Adrenal gland (tissue), 12 donors: Measurements from ENCODE around the gene AGAP1. TPM values are rescaled to one million over a fixed set of nuclear protein-coding genes. Genes with fewer than 3 reads are reported as not detected.
"Not testable (repeated sequence)": the region's sequence is repeated elsewhere in the genome, so short reads cannot be mapped to it uniquely, and the experiment has no call there.

ENCODE experiments used
- DNase-seq, 7 donors: peaks; one replicate each; pipeline ENCODE4 v3.0.0-alpha.2; 2019 to 2020
- H3K27ac ChIP-seq, 5 donors: fragments of 200-600 bp; sonication (generic) in 4 of 5; 1 replicate in 3 of 5; 2 replicates in 2 of 5; pipeline versions ENCODE4 v1.5.1 to v1.8.0; 2016 to 2020; ENCODE audit warnings: mild to moderate bottlenecking in 1 of 5
- H3K27me3 ChIP-seq: fragments of 200-600 bp; 2 replicates; pipeline ENCODE4 v1.8.0; 2021
- H3K36me3 ChIP-seq, 2 donors: fragments of 200-600 bp; replicated peaks in 1 of 2; 1 replicate in 1 of 2; 2 replicates in 1 of 2; pipeline versions ENCODE4 v1.5.1 to v1.8.0; 2018 to 2022
- H3K4me1 ChIP-seq, 2 donors: fragments of 200-600 bp; replicated peaks in 1 of 2; 1 replicate in 1 of 2; 2 replicates in 1 of 2; pipeline versions ENCODE4 v1.5.1 to v1.8.0; 2018 to 2021
- H3K4me3 ChIP-seq, 4 donors: fragments of 200-600 bp; sonication (generic) in 3 of 4; one replicate each; pipeline ENCODE4 v1.5.1; 2016 to 2018
- H3K9me3 ChIP-seq, 3 donors: fragments of 200-600 bp; sonication (generic) in 1 of 3; replicated peaks in 1 of 3; 1 replicate in 2 of 3; 2 replicates in 1 of 3; pipeline versions ENCODE4 v1.5.1 to v1.8.0; 2016 to 2021
- CTCF ChIP-seq, 6 experiments: fragments of 450-650 bp in 4 of 6; fragments of 200-600 bp in 2 of 6; sonication (generic) in 1 of 6; IDR thresholded peaks; 1 replicate in 5 of 6; 2 replicates in 1 of 6; pipeline versions ENCODE4 v1.5.1 to v1.8.0; 2016 to 2021; ENCODE audit warnings: antibody characterized with exemption in 6 of 6, mild to moderate bottlenecking in 2 of 6, moderate library complexity in 1 of 6
- POLR2A ChIP-seq, 2 donors: fragments of 450-650 bp; IDR thresholded peaks; one replicate each; pipeline ENCODE4 v1.6.1; 2017; ENCODE audit warnings: antibody characterized with exemption in 2 of 2, mild to moderate bottlenecking in 2 of 2, moderate library complexity in 1 of 2
- WGBS, 4 donors: extraction: QIAGEN DNeasy Blood & Tissue Kit in 2 of 4; methylation state at CpG; one replicate each; pipeline versions ENCODE4 v1.1.5 to v1.1.7; 2013 to 2017; 5-methylcytosine and 5-hydroxymethylcytosine counted together
- intact Hi-C, 2 donors: fragments of 100-400 bp; cut with DNase I; formaldehyde crosslinking; loops; one replicate each; pipeline versions ENCODE4 v1.14.1 to v1.15.0; 2022 to 2023
- polyA plus RNA-seq, 3 donors: library from polyadenylated mRNA; stranded (reverse); fragments of 200-250 nt in 2 of 3; fragments of 350-450 nt in 1 of 3; fragmentation: Illumina TruSeq in 1 of 3; extraction: RNeasy Lipid Tissue Mini Kit (QIAGEN cat#74804) in 1 of 3; gene quantifications; one replicate each; pipeline ENCODE4 v1.2.3, GENCODE V29; 2013 to 2014
- total RNA-seq, 9 donors: library from RNA; depleted of rRNA in 4 of 9; stranded (reverse); fragments of >200 nt in 4 of 9; fragments of 120-200 nt in 1 of 9; fragmentation: NEBNext Ultra II Directional in 1 of 9; extraction: Animal tissue kit (Norgen Biotek cat#: 25700) in 1 of 9; gene quantifications; one replicate each; pipeline versions ENCODE4 v1.1.0 to v1.2.4, GENCODE V29; 2013 to 2023
- donor health status: healthy with polysubstance abuse.
- donor health status: Bipolar disorder and iron deficiency.
- donor health status: DM: yes; HTN: yes; CAD: no.
- donor health status: DM: no; HTN: no; CAD: no.
- donor health status: DM: no; HTN: no; CAD: no.
- donor health status: DM: yes; HTN: yes; CAD: no.

Gene AGAP1
- total and polyA plus RNA-seq, 12 donors, result 5.3 to 29.6 (median 17.7) TPM

- WGBS, 4 donors, result 85 to 100% (median 91%) methylated on average over 4 of the region's 4 CpGs
- TF ChIP-seq POLR2A (IDR thresholded peaks at IDR 0.05) (no peak), CTCF (IDR thresholded peaks at IDR 0.05) (no peak)
- Histone ChIP-seq H3K36me3 (no peaks in the 10 kb centered on the region), H3K4me3 (no peak overlapping the region), H3K9me3 (no peaks in the 10 kb centered on the region), H3K27me3 (no peaks in the 10 kb centered on the region), H3K4me1 (no peaks in the 10 kb centered on the region), H3K27ac (no peak overlapping the region)
- DNase-seq, result no peak
- intact Hi-C loops, result no loop called here
These were observed 563.5 kb downstream of the AGAP1 start for GRCh38 chr2:236057375-236057774.

- DNase-seq, result no peak
- Histone ChIP-seq H3K4me1 (no peaks in the 10 kb centered on the region), H3K9me3 (no peaks in the 10 kb centered on the region), H3K27me3 (no peaks in the 10 kb centered on the region), H3K36me3 (no peaks in the 10 kb centered on the region), H3K4me3 (no peak overlapping the region), H3K27ac (no peak overlapping the region)
- intact Hi-C loops, result no loop called here
- 56 to 66% (median 63%) methylated on average over 8 to 9 of the region's 9 CpGs for WGBS, 4 donors
- TF ChIP-seq CTCF (IDR thresholded peaks at IDR 0.05) (no peak), POLR2A (IDR thresholded peaks at IDR 0.05) (no peak)
These were observed 567.7 kb downstream of the AGAP1 start for GRCh38 chr2:236061497-236061896.

GRCh38 chr2:236061899-236062298 is 568.1 kb downstream of the AGAP1 start:
- 86 to 93% (median 89%) methylated on average over 12 of the region's 12 CpGs for WGBS, 4 donors
- Histone ChIP-seq H3K9me3 (no peaks in the 10 kb centered on the region), H3K36me3 (no peaks in the 10 kb centered on the region), H3K4me1 (no peaks in the 10 kb centered on the region), H3K27ac (no peak overlapping the region), H3K27me3 (no peaks in the 10 kb centered on the region), H3K4me3 (no peak overlapping the region)
- TF ChIP-seq POLR2A (IDR thresholded peaks at IDR 0.05) (no peak), CTCF (IDR thresholded peaks at IDR 0.05) (no peak)
- intact Hi-C loops, result no loop called here
- DNase-seq, result no peak

GRCh38 chr2:236062806-236063205 is 569.0 kb downstream of the AGAP1 start:
- DNase-seq, H3K4me3 ChIP-seq, H3K9me3 ChIP-seq, H3K4me1 ChIP-seq, H3K27ac ChIP-seq, H3K36me3 ChIP-seq, intact Hi-C loops, H3K27me3 ChIP-seq: not testable (repeated sequence)
- 95 to 98% (median 96%) methylated on average over 4 to 5 of the region's 5 CpGs for WGBS, 4 donors

GRCh38 chr2:236063994-236064393 is 570.2 kb downstream of the AGAP1 start:
- H3K36me3 ChIP-seq, result no peaks in the 10 kb centered on the region
- no peak overlapping the region for H3K27ac ChIP-seq
- no peak for DNase-seq
- 90 to 94% (median 91%) methylated on average over 7 of the region's 7 CpGs for WGBS, 4 donors
- no peaks in the 10 kb centered on the region for H3K27me3 ChIP-seq
- TF ChIP-seq POLR2A (IDR thresholded peaks at IDR 0.05), result no peak
- TF ChIP-seq CTCF (IDR thresholded peaks at IDR 0.05), result no peak
- no peak overlapping the region for H3K4me3 ChIP-seq
- H3K9me3 ChIP-seq, result no peaks in the 10 kb centered on the region
- intact Hi-C loops, result no loop called here
- H3K4me1 ChIP-seq, result no peaks in the 10 kb centered on the region
